B cell (primary cell): ENCODE data around the gene FANCM. TPM values are rescaled to one million over a fixed set of nuclear protein-coding genes. Genes with fewer than 3 reads are reported as not detected.

Source experiments
- ATAC-seq: fragments of 200-7000 bp; cut with Tn5 transposase; one replicate; pipeline ENCODE4 v1.10.0; 2021; ENCODE audit warnings: low read depth, mild to moderate bottlenecking, moderate number of reproducible peaks, moderate library complexity
- CTCF ChIA-PET: fragments of 350-600 bp; sonication (Branson Sonifier 250); formaldehyde crosslinking; loops from one replicate; lab custom pipeline; 2021; ENCODE audit warnings: antibody characterized with exemption, inconsistent platforms; lab: Charles Lee
- POLR2A ChIA-PET: fragments of 350-600 bp; sonication (Branson Sonifier 250); formaldehyde crosslinking; loops from one replicate; lab custom pipeline; 2021; ENCODE audit warnings: antibody characterized with exemption; lab: Charles Lee
- DNase-seq: peaks from one replicate; pipeline ENCODE4 v3.0.0; 2013
- H2AFZ ChIP-seq: 2 replicates; pipeline ENCODE4 v1.6.1; 2012; ENCODE audit warnings: mild to moderate bottlenecking, low read depth, low read length; ENCODE audit not compliant: insufficient read depth, poor library complexity, severe bottlenecking
- H3K27ac ChIP-seq, 2 donors: 1 replicate in 1 of 2; 2 replicates in 1 of 2; pipeline ENCODE4 v1.5.1; 2012 to 2013; ENCODE audit warnings: low read length in 2 of 2, mild to moderate bottlenecking in 2 of 2, moderate library complexity in 1 of 2
- H3K27me3 ChIP-seq, 4 experiments: fragments of 200-600 bp in 1 of 4; sonication (generic) in 1 of 4; replicated peaks in 1 of 4; 1 replicate in 2 of 4; 2 replicates in 2 of 4; pipeline versions ENCODE4 v1.6.1 to v1.7.0; 2013 to 2016; ENCODE audit warnings: low read length in 3 of 4, mild to moderate bottlenecking in 2 of 4, mixed read lengths in 1 of 4, moderate library complexity in 1 of 4; ENCODE audit not compliant: insufficient read depth in 4 of 4, control insufficient read depth in 3 of 4; ENCODE audit errors: control extremely low read depth in 1 of 4
- H3K36me3 ChIP-seq, 2 experiments: replicated peaks in 1 of 2; 1 replicate in 1 of 2; 2 replicates in 1 of 2; pipeline versions ENCODE4 v1.6.1 to v1.7.1; 2013; ENCODE audit warnings: low read length in 1 of 2; ENCODE audit not compliant: insufficient read depth in 2 of 2, control insufficient read depth in 1 of 2; ENCODE audit errors: control extremely low read depth in 1 of 2, extremely low read depth in 1 of 2
- H3K4me1 ChIP-seq, 2 donors: fragments of 200-600 bp in 1 of 2; sonication (generic) in 1 of 2; 1 replicate in 1 of 2; 2 replicates in 1 of 2; pipeline versions ENCODE4 v1.5.1 to v1.6.1; 2013 to 2017; ENCODE audit warnings: low read length in 2 of 2; ENCODE audit not compliant: control insufficient read depth in 2 of 2, insufficient read depth in 2 of 2
- H3K4me2 ChIP-seq: replicated peaks from 2 replicates; pipeline ENCODE3; 2012; ENCODE audit warnings: mild to moderate bottlenecking, low read depth, low read length; ENCODE audit not compliant: poor library complexity, severe bottlenecking
- H3K4me3 ChIP-seq, 5 experiments: fragments of 200-600 bp in 1 of 5; sonication (generic) in 1 of 5; 1 replicate in 3 of 5; 2 replicates in 2 of 5; pipeline versions ENCODE4 v1.5.1 to v1.7.0; 2011 to 2016; ENCODE audit warnings: low read length in 4 of 5, mild to moderate bottlenecking in 4 of 5, low read depth in 2 of 5, control low read depth in 1 of 5, moderate library complexity in 1 of 5; ENCODE audit not compliant: insufficient read depth in 1 of 5; ENCODE audit errors: control extremely low read depth in 1 of 5, extremely low read depth in 1 of 5
- H3K79me2 ChIP-seq: fragments of 200-600 bp; sonication (generic); one replicate; pipeline ENCODE4 v1.6.0; 2016; ENCODE audit warnings: low read length; ENCODE audit not compliant: control insufficient read depth, insufficient read depth
- H3K9ac ChIP-seq: fragments of 200-600 bp; sonication (generic); 2 replicates; pipeline ENCODE4 v1.6.1; 2017; ENCODE audit warnings: mild to moderate bottlenecking, low read length, moderate library complexity
- H3K9me3 ChIP-seq, 3 donors: one replicate each; pipeline versions ENCODE4 v1.6.1 to v1.7.1; 2013; ENCODE audit warnings: low read length in 2 of 3; ENCODE audit not compliant: control insufficient read depth in 2 of 3, insufficient read depth in 1 of 3; ENCODE audit errors: control extremely low read depth in 1 of 3
- H4K20me1 ChIP-seq: 2 replicates; pipeline ENCODE4 v1.6.0; 2012; ENCODE audit warnings: mild to moderate bottlenecking, low read length; ENCODE audit not compliant: insufficient read depth, control insufficient read depth, poor library complexity, severe bottlenecking
- H3K27ac Mint-ChIP-seq: one replicate; pipeline ENCODE4 v1.8.0; 2021; ENCODE audit warnings: mixed read lengths
- H3K27me3 Mint-ChIP-seq: one replicate; pipeline ENCODE4 v1.8.0; 2021; ENCODE audit warnings: mixed read lengths
- H3K4me1 Mint-ChIP-seq: one replicate; pipeline ENCODE4 v1.8.0; 2021; ENCODE audit warnings: mixed read lengths
- H3K4me3 Mint-ChIP-seq: one replicate; pipeline ENCODE4 v1.8.0; 2021; ENCODE audit warnings: mixed read lengths
- H3K9me3 Mint-ChIP-seq: one replicate; pipeline ENCODE4 v1.8.0; 2022; ENCODE audit warnings: mixed read lengths; ENCODE audit not compliant: insufficient read depth
- EZH2 ChIP-seq: IDR thresholded peaks from 2 replicates; pipeline ENCODE4 v1.6.1; 2012; ENCODE audit warnings: borderline replicate concordance, low read depth, mild to moderate bottlenecking, moderate library complexity, low read length; ENCODE audit not compliant: insufficient read depth, poor library complexity, severe bottlenecking
- WGBS: methylation state at CpG from one replicate; pipeline ENCODE4 v1.1.5; 2013; ENCODE audit warnings: missing lambda C conversion rate; ENCODE audit not compliant: insufficient coverage; 5-methylcytosine and 5-hydroxymethylcytosine counted together
- intact Hi-C: fragments of 100-400 bp; cut with micrococcal nuclease; formaldehyde crosslinking; loops from one replicate; pipeline ENCODE4 v1.10.0; 2022
- polyA plus RNA-seq: library from polyadenylated mRNA; depleted of rRNA; stranded (reverse); fragments of >200 nt; gene quantifications from 2 replicates; pipeline ENCODE4 v1.2.3, GENCODE V29; 2012
- total RNA-seq, 2 donors: library from RNA; stranded (reverse); fragments of 120-200 nt in 1 of 2; gene quantifications; 1 replicate in 1 of 2; 2 replicates in 1 of 2; pipeline versions ENCODE4 v1.2.3 to v1.2.4, GENCODE V29; 2013 to 2022
- TF ChIP-seq, protein P1 (sequence below): fragments of 200-600 bp; IDR thresholded peaks from one replicate; pipeline ENCODE4 v1.8.0; 2022; ENCODE audit warnings: antibody characterized with exemption, mild to moderate bottlenecking

FANCM gene
- total and polyA plus RNA-seq, 2 donors (not counting 1 experiment from before 2014, with no cell fraction given) = 3.0 to 15.5 TPM

GRCh38 chr14:45095143-45095542 is 40.6 kb upstream of the FANCM start:
- Histone ChIP-seq H3K27me3 (no peaks in the 10 kb centered on the region), H3K27ac (no peak overlapping the region), H3K4me2 (no peak overlapping the region), H2AFZ (no peak overlapping the region), H4K20me1 (peaks cover 26% of the 10 kb centered on the region), H3K4me3 (no peak overlapping the region), H3K9ac (no peak overlapping the region), H3K9me3 (no peaks in the 10 kb centered on the region), H3K4me1 (no peaks in the 10 kb centered on the region), H3K79me2 (peaks cover 56% of the 10 kb centered on the region), H3K36me3 (peaks cover 8 to 42% of the 10 kb centered on the region in 2 experiments)
- 67% methylated on average over 1 of the region's 4 CpGs for WGBS
- H3K4me3 Mint-ChIP-seq = no peak overlapping the region
- TF ChIP-seq, protein P1, sequence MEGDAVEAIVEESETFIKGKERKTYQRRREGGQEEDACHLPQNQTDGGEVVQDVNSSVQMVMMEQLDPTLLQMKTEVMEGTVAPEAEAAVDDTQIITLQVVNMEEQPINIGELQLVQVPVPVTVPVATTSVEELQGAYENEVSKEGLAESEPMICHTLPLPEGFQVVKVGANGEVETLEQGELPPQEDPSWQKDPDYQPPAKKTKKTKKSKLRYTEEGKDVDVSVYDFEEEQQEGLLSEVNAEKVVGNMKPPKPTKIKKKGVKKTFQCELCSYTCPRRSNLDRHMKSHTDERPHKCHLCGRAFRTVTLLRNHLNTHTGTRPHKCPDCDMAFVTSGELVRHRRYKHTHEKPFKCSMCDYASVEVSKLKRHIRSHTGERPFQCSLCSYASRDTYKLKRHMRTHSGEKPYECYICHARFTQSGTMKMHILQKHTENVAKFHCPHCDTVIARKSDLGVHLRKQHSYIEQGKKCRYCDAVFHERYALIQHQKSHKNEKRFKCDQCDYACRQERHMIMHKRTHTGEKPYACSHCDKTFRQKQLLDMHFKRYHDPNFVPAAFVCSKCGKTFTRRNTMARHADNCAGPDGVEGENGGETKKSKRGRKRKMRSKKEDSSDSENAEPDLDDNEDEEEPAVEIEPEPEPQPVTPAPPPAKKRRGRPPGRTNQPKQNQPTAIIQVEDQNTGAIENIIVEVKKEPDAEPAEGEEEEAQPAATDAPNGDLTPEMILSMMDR = no peak
- no peak for TF ChIP-seq EZH2
- H3K4me1 Mint-ChIP-seq = peaks cover 6% of the 10 kb centered on the region
- no peak overlapping the region for H3K27ac Mint-ChIP-seq
- ChIA-PET CTCF (no interaction called here), POLR2A (no interaction called here)
- no peak for DNase-seq
- H3K27me3 Mint-ChIP-seq = no peaks in the 10 kb centered on the region
- ATAC-seq = no peak
- H3K9me3 Mint-ChIP-seq = no peaks in the 10 kb centered on the region
- intact Hi-C loops = loop anchor here (5.0 kb wide), 1 partner anchor 37 kb away; the partner anchor contains the start of gene FKBP3

- Histone ChIP-seq H4K20me1 (peaks cover 17% of the 10 kb centered on the region), H3K9me3 (no peaks in the 10 kb centered on the region), H3K36me3 (peaks cover 10 to 50% of the 10 kb centered on the region in 2 experiments), H3K4me1 (no peaks in the 10 kb centered on the region), H3K27ac (no peak overlapping the region), H3K4me3 (no peak overlapping the region), H3K27me3 (no peaks in the 10 kb centered on the region), H2AFZ (no peak overlapping the region), H3K79me2 (peaks cover 46% of the 10 kb centered on the region), H3K9ac (no peak overlapping the region), H3K4me2 (no peak overlapping the region)
- Mint-ChIP-seq H3K27me3 (no peaks in the 10 kb centered on the region), H3K4me1 (no peaks in the 10 kb centered on the region), H3K27ac (no peak overlapping the region), H3K9me3 (no peaks in the 10 kb centered on the region), H3K4me3 (no peak overlapping the region)
- WGBS = 100% methylated on average over 2 of the region's 4 CpGs
- CTCF ChIA-PET = interaction anchor here (1.6 kb wide), 1 partner anchor 174 kb away, joined by 3 read pairs; no protein-coding TSS in a partner anchor
- DNase-seq (no peak), ATAC-seq (no peak)
- TF ChIP-seq, protein P1 = no peak
- no peak for TF ChIP-seq EZH2
- intact Hi-C loops = loop anchor here (5.0 kb wide), 1 partner anchor 36 kb away; the partner anchor contains the start of gene FKBP3
- POLR2A ChIA-PET = no interaction called here
These were observed 39.5 kb upstream of the FANCM start for GRCh38 chr14:45096218-45096617.
